ENCODE data around the gene CENPN.

- TF ChIP-seq EP300 (IDR thresholded peaks at IDR 0.05) (no peak), CTCF (IDR thresholded peaks at IDR 0.05) (no peak), POLR2AphosphoS5 (IDR thresholded peaks at IDR 0.05) (no peak)
These were observed 11.5 kb downstream of the CENPN start for GRCh38 chr16:81018496-81018895.

Measured in esophagus muscularis mucosa (tissue), 4 donors.